Measurements from ENCODE around the gene SNX13. TPM values are rescaled to one million over a fixed set of nuclear protein-coding genes. Genes with fewer than 3 reads are reported as not detected.

The SNX13 gene
- total and polyA plus RNA-seq, 2 donors (not counting 1 experiment from before 2014, with no cell fraction given), result 6.5 to 58.1 TPM

DNA sequence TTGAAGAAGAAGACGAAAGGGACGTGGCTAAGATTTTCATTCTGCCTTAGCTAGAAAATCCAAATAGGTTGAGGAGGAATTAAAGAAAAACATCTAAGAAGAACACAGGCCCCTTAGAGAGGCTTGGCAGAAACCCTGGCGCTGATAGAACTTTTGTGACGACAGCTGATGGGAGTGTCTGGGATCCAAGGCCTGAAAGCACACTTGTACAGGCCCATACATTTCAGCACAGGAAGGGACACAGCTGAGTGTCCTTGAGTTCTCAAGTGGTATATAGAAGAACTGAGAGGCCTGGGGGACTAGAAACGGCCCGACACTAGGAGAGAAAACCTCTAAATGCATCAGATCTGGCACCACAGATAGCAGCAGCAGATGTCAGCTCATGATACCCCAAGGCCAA is 47.8 kb upstream of the SNX13 start:
- H4K20me1 ChIP-seq (ENCODE audit: control insufficient read depth, insufficient read depth, low read length, poor library complexity, severe bottlenecking), result no peaks in the 10 kb centered on the region
- H2AFZ ChIP-seq (ENCODE audit: insufficient read depth, low read depth, low read length, poor library complexity, severe bottlenecking), result no peak overlapping the region
- no peak overlapping the region for H3K9ac ChIP-seq (ENCODE audit: low read length)
- Mint-ChIP-seq H3K27ac (no peak overlapping the region), H3K4me1 (peaks cover 4% of the 10 kb centered on the region), H3K9me3 (ENCODE audit: insufficient read depth) (no peaks in the 10 kb centered on the region), H3K27me3 (peaks cover 13% of the 10 kb centered on the region), H3K4me3 (no peak overlapping the region)
- CTCF ChIA-PET, result no interaction called here
- H3K9me3 ChIP-seq (ENCODE audit: control extremely low read depth in 1 of 3, control insufficient read depth in 2 of 3, insufficient read depth in 1 of 3, low read length in 2 of 3), result no peaks in the 10 kb centered on the region
- ATAC-seq (ENCODE audit: low read depth) (no peak), DNase-seq (no peak)
- H3K4me2 ChIP-seq (replicated peaks; ENCODE audit: low read depth, low read length, poor library complexity, severe bottlenecking), result no peak overlapping the region
- no peaks in the 10 kb centered on the region for H3K36me3 ChIP-seq (replicated peaks in 1 of 2; ENCODE audit: control extremely low read depth in 1 of 2, control insufficient read depth in 1 of 2, extremely low read depth in 1 of 2, insufficient read depth in 2 of 2, low read length in 1 of 2)
- intact Hi-C loops (cut with micrococcal nuclease), result no loop called here
- no peaks in the 10 kb centered on the region for H3K27me3 ChIP-seq (replicated peaks in 1 of 4; ENCODE audit: control extremely low read depth in 1 of 4, control insufficient read depth in 3 of 4, insufficient read depth in 4 of 4, low read length in 3 of 4)
- H3K4me3 ChIP-seq (ENCODE audit: control extremely low read depth in 1 of 5, extremely low read depth in 1 of 5, insufficient read depth in 1 of 5, low read depth in 2 of 5, low read length in 4 of 5), result no peak overlapping the region
- H3K27ac ChIP-seq (ENCODE audit: low read length in 2 of 2), result no peak overlapping the region
- TF ChIP-seq EZH2 (IDR thresholded peaks at IDR 0.05; ENCODE audit: borderline replicate concordance, insufficient read depth, low read depth, low read length, poor library complexity, severe bottlenecking), result no peak
- TF ChIP-seq, protein P1, sequence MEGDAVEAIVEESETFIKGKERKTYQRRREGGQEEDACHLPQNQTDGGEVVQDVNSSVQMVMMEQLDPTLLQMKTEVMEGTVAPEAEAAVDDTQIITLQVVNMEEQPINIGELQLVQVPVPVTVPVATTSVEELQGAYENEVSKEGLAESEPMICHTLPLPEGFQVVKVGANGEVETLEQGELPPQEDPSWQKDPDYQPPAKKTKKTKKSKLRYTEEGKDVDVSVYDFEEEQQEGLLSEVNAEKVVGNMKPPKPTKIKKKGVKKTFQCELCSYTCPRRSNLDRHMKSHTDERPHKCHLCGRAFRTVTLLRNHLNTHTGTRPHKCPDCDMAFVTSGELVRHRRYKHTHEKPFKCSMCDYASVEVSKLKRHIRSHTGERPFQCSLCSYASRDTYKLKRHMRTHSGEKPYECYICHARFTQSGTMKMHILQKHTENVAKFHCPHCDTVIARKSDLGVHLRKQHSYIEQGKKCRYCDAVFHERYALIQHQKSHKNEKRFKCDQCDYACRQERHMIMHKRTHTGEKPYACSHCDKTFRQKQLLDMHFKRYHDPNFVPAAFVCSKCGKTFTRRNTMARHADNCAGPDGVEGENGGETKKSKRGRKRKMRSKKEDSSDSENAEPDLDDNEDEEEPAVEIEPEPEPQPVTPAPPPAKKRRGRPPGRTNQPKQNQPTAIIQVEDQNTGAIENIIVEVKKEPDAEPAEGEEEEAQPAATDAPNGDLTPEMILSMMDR (IDR thresholded peaks at IDR 0.05), result no peak
- POLR2A ChIA-PET, result no interaction called here
- H3K79me2 ChIP-seq (ENCODE audit: control insufficient read depth, insufficient read depth, low read length), result no peaks in the 10 kb centered on the region
- no peaks in the 10 kb centered on the region for H3K4me1 ChIP-seq (ENCODE audit: control insufficient read depth in 2 of 2, insufficient read depth in 2 of 2, low read length in 2 of 2)
- 90% methylated on average over 6 of the region's 6 CpGs for WGBS (ENCODE audit: insufficient coverage)

DNA sequence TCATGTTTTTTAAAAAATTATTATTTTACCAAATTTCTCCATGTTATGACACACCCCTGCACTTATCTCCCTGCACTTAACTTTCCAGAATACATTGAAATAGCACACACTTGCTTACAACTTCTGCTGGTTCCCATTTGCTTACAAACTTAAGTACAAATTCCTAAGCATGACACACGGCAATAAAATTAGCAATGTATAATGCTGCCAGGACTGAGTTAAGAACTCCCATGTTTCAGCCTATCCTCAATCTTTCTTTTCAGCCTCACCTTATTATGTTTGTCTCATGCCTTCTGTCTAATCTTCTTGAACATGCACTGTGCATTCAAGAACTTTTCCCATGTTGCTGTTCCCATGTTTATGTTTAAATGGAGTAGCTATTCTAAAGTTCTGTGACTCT is 46.6 kb upstream of the SNX13 start:
- no peak for ATAC-seq (ENCODE audit: low read depth)
- WGBS (ENCODE audit: insufficient coverage), result 100% methylated on average over 1 of the region's 1 CpG
- Mint-ChIP-seq H3K9me3 (ENCODE audit: insufficient read depth) (no peaks in the 10 kb centered on the region), H3K27ac (no peak overlapping the region), H3K27me3 (peaks cover 13% of the 10 kb centered on the region), H3K4me1 (peaks cover 10% of the 10 kb centered on the region), H3K4me3 (no peak overlapping the region)
- DNase-seq, result no peak
- no peaks in the 10 kb centered on the region for H4K20me1 ChIP-seq (ENCODE audit: control insufficient read depth, insufficient read depth, low read length, poor library complexity, severe bottlenecking)
- ChIA-PET POLR2A (no interaction called here), CTCF (no interaction called here)
- no peak overlapping the region for H2AFZ ChIP-seq (ENCODE audit: insufficient read depth, low read depth, low read length, poor library complexity, severe bottlenecking)
- no peak overlapping the region for H3K9ac ChIP-seq (ENCODE audit: low read length)
- no peaks in the 10 kb centered on the region for H3K9me3 ChIP-seq (ENCODE audit: control extremely low read depth in 1 of 3, control insufficient read depth in 2 of 3, insufficient read depth in 1 of 3, low read length in 2 of 3)
- H3K27me3 ChIP-seq (replicated peaks in 1 of 4; ENCODE audit: control extremely low read depth in 1 of 4, control insufficient read depth in 3 of 4, insufficient read depth in 4 of 4, low read length in 3 of 4), result no peaks in the 10 kb centered on the region
- H3K27ac ChIP-seq (ENCODE audit: low read length in 2 of 2), result no peak overlapping the region
- no peaks in the 10 kb centered on the region for H3K36me3 ChIP-seq (replicated peaks in 1 of 2; ENCODE audit: control extremely low read depth in 1 of 2, control insufficient read depth in 1 of 2, extremely low read depth in 1 of 2, insufficient read depth in 2 of 2, low read length in 1 of 2)
- H3K4me1 ChIP-seq (ENCODE audit: control insufficient read depth in 2 of 2, insufficient read depth in 2 of 2, low read length in 2 of 2), result no peaks in the 10 kb centered on the region
- intact Hi-C loops (cut with micrococcal nuclease), result no loop called here
- no peak overlapping the region for H3K4me2 ChIP-seq (replicated peaks; ENCODE audit: low read depth, low read length, poor library complexity, severe bottlenecking)
- TF ChIP-seq EZH2 (IDR thresholded peaks at IDR 0.05; ENCODE audit: borderline replicate concordance, insufficient read depth, low read depth, low read length, poor library complexity, severe bottlenecking), result no peak
- TF ChIP-seq, protein P1 (IDR thresholded peaks at IDR 0.05), result no peak
- H3K79me2 ChIP-seq (ENCODE audit: control insufficient read depth, insufficient read depth, low read length), result no peaks in the 10 kb centered on the region
- H3K4me3 ChIP-seq (ENCODE audit: control extremely low read depth in 1 of 5, extremely low read depth in 1 of 5, insufficient read depth in 1 of 5, low read depth in 2 of 5, low read length in 4 of 5), result no peak overlapping the region
